HEK293 (cell line): ENCODE measurements around the gene SAMD1.

Experiments
- CTCF ChIA-PET: fragments of 350-600 bp; formaldehyde crosslinking; extraction: SDS; loops from one replicate; lab custom pipeline; 2021; ENCODE audit warnings: antibody characterized with exemption; lab: Yijun Ruan, JAX
- POLR2A ChIA-PET: fragments of 300-600 bp; formaldehyde crosslinking; extraction: SDS; loops from one replicate; lab custom pipeline; 2020; ENCODE audit warnings: antibody characterized with exemption, inconsistent platforms; lab: Yijun Ruan, JAX
- H3K27ac ChIP-seq: fragments of 200-500 bp; sonication (Bioruptor generic); 2 replicates; pipeline ENCODE4 v1.5.1; 2014; ENCODE audit warnings: low read depth, low read length, control low read depth, inconsistent platforms; ENCODE audit errors: extremely low read depth
- H3K36me3 ChIP-seq, 2 experiments: fragments of 200-500 bp in 1 of 2; sonication (Bioruptor generic) in 1 of 2; 1 replicate in 1 of 2; 2 replicates in 1 of 2; pipeline ENCODE4 v1.5.1; 2014 to 2017; ENCODE audit warnings: inconsistent platforms in 2 of 2, low read length in 2 of 2; ENCODE audit not compliant: control insufficient read depth in 2 of 2, insufficient read depth in 1 of 2
- H3K4me1 ChIP-seq: fragments of 200-500 bp; sonication (Bioruptor generic); 2 replicates; pipeline ENCODE4 v1.5.1; 2014; ENCODE audit warnings: mild to moderate bottlenecking, low read length, inconsistent platforms; ENCODE audit not compliant: control insufficient read depth, insufficient read depth
- H3K4me3 ChIP-seq: 2 replicates; pipeline ENCODE4 v1.5.1; 2011; ENCODE audit warnings: low read depth, mild to moderate bottlenecking, control low read depth, low read length, moderate library complexity
- H3K9me3 ChIP-seq: fragments of 200-500 bp; sonication (Bioruptor generic); 2 replicates; pipeline ENCODE4 v1.5.1; 2014; ENCODE audit warnings: low read depth, low read length, inconsistent platforms; ENCODE audit not compliant: control insufficient read depth, insufficient read depth
- BCL6B ChIP-seq: fragments of 450-650 bp; formaldehyde crosslinking; IDR thresholded peaks from 2 replicates; pipeline ENCODE4 v1.5.1; 2017; ENCODE audit warnings: missing biosample characterization, missing genetic modification characterization
- GFI1B ChIP-seq: fragments of 450-650 bp; formaldehyde crosslinking; IDR thresholded peaks from 2 replicates; pipeline ENCODE4 v1.5.1; 2016; ENCODE audit warnings: missing biosample characterization, missing genetic modification characterization
- HOXD13 ChIP-seq: sonication (generic); formaldehyde crosslinking; IDR thresholded peaks from 2 replicates; pipeline ENCODE4 v1.8.0; 2022; ENCODE audit warnings: missing genetic modification reagents, borderline replicate concordance
- KLF1 ChIP-seq: fragments of 450-650 bp; formaldehyde crosslinking; IDR thresholded peaks from 2 replicates; pipeline ENCODE4 v1.5.1; 2016; ENCODE audit warnings: missing biosample characterization, missing genetic modification characterization
- MZF1 ChIP-seq: fragments of 450-650 bp; formaldehyde crosslinking; IDR thresholded peaks from 2 replicates; pipeline ENCODE4 v1.5.1; 2017; ENCODE audit warnings: missing biosample characterization, missing genetic modification characterization, borderline replicate concordance
- SP2 ChIP-seq: fragments of 450-650 bp; formaldehyde crosslinking; IDR thresholded peaks from 2 replicates; pipeline ENCODE4 v1.5.1; 2016; ENCODE audit warnings: missing biosample characterization, missing genetic modification characterization
- ZBTB8A ChIP-seq: fragments of 450-650 bp; formaldehyde crosslinking; IDR thresholded peaks from 2 replicates; pipeline ENCODE4 v1.5.1; 2016; ENCODE audit warnings: missing biosample characterization, missing genetic modification characterization
- ZFHX2 ChIP-seq: fragments of 450-650 bp; formaldehyde crosslinking; conservative IDR thresholded peaks from 2 replicates; pipeline ENCODE4 v1.5.1; 2016; ENCODE audit warnings: missing biosample characterization, missing genetic modification characterization
- ZNF155 ChIP-seq: fragments of 450-650 bp; formaldehyde crosslinking; IDR thresholded peaks from 2 replicates; pipeline ENCODE4 v1.5.1; 2016; ENCODE audit warnings: missing biosample characterization, missing genetic modification characterization
- ZNF2 ChIP-seq: fragments of 450-650 bp; formaldehyde crosslinking; IDR thresholded peaks from 2 replicates; pipeline ENCODE4 v1.5.1; 2016; ENCODE audit warnings: missing biosample characterization, missing genetic modification characterization
- ZNF23 ChIP-seq: fragments of 450-650 bp; formaldehyde crosslinking; IDR thresholded peaks from 2 replicates; pipeline ENCODE4 v1.5.1; 2016; ENCODE audit warnings: missing biosample characterization, missing genetic modification characterization, borderline replicate concordance
- ZNF248 ChIP-seq: fragments of 450-650 bp; formaldehyde crosslinking; IDR thresholded peaks from 2 replicates; pipeline ENCODE4 v1.5.1; 2017; ENCODE audit warnings: missing biosample characterization, missing genetic modification characterization
- ZNF311 ChIP-seq: fragments of 450-650 bp; formaldehyde crosslinking; IDR thresholded peaks from 2 replicates; pipeline ENCODE4 v1.5.1; 2017; ENCODE audit warnings: missing biosample characterization, missing genetic modification characterization, borderline replicate concordance
- ZNF366 ChIP-seq: fragments of 450-650 bp; formaldehyde crosslinking; conservative IDR thresholded peaks from 2 replicates; pipeline ENCODE4 v1.5.1; 2016; ENCODE audit warnings: missing biosample characterization, missing genetic modification characterization
- ZNF398 ChIP-seq: fragments of 450-650 bp; formaldehyde crosslinking; IDR thresholded peaks from 2 replicates; pipeline ENCODE4 v1.5.1; 2017; ENCODE audit warnings: missing biosample characterization, missing genetic modification characterization
- ZNF426 ChIP-seq: fragments of 450-650 bp; formaldehyde crosslinking; IDR thresholded peaks from 2 replicates; pipeline ENCODE4 v1.5.1; 2017; ENCODE audit warnings: missing biosample characterization, missing genetic modification characterization, mild to moderate bottlenecking, inconsistent platforms, moderate library complexity
- ZNF513 ChIP-seq: fragments of 450-650 bp; IDR thresholded peaks from 2 replicates; pipeline ENCODE4 v1.5.1; 2018; ENCODE audit warnings: missing biosample characterization, missing genetic modification characterization
- ZNF521 ChIP-seq: fragments of 450-650 bp; formaldehyde crosslinking; IDR thresholded peaks from 2 replicates; pipeline ENCODE4 v1.5.1; 2017; ENCODE audit warnings: missing biosample characterization, mild to moderate bottlenecking, missing genetic modification characterization
- ZNF555 ChIP-seq: fragments of 450-650 bp; formaldehyde crosslinking; conservative IDR thresholded peaks from 2 replicates; pipeline ENCODE4 v1.5.1; 2017; ENCODE audit warnings: missing biosample characterization, mild to moderate bottlenecking, missing genetic modification characterization, inconsistent platforms
- ZNF571 ChIP-seq: fragments of 450-650 bp; formaldehyde crosslinking; IDR thresholded peaks from 2 replicates; pipeline ENCODE4 v1.5.0; 2017; ENCODE audit warnings: missing biosample characterization, missing genetic modification characterization
- ZNF629 ChIP-seq: fragments of 450-650 bp; formaldehyde crosslinking; IDR thresholded peaks from 2 replicates; pipeline ENCODE4 v1.5.1; 2017; ENCODE audit warnings: missing biosample characterization, missing genetic modification characterization
- ZNF670 ChIP-seq: fragments of 450-650 bp; formaldehyde crosslinking; IDR thresholded peaks from 2 replicates; pipeline ENCODE4 v1.5.1; 2016; ENCODE audit warnings: missing biosample characterization, missing genetic modification characterization, low read depth
- ZNF707 ChIP-seq: fragments of 450-650 bp; formaldehyde crosslinking; IDR thresholded peaks from 2 replicates; pipeline ENCODE4 v1.5.1; 2016; ENCODE audit warnings: missing biosample characterization, missing genetic modification characterization
- ZNF768 ChIP-seq: fragments of 450-650 bp; formaldehyde crosslinking; IDR thresholded peaks from 2 replicates; pipeline ENCODE4 v1.5.1; 2018; ENCODE audit warnings: missing biosample characterization, mild to moderate bottlenecking, missing genetic modification characterization
- ZNF843 ChIP-seq: fragments of 450-650 bp; formaldehyde crosslinking; IDR thresholded peaks from 2 replicates; pipeline ENCODE4 v1.5.1; 2016; ENCODE audit warnings: missing biosample characterization, missing genetic modification characterization
- ZSCAN16 ChIP-seq: fragments of 450-650 bp; formaldehyde crosslinking; IDR thresholded peaks from 2 replicates; pipeline ENCODE4 v1.5.1; 2016; ENCODE audit warnings: missing biosample characterization, missing genetic modification characterization

The SAMD1 gene

GRCh38 chr19:14089412-14089661 is 1.2 kb downstream of the SAMD1 start:
- POLR2A ChIA-PET = interaction anchor here (1.0 kb wide), 1 partner anchor 47 kb away, joined by 3 read pairs; the partner anchor contains the start of gene ASF1B
- no peaks in the 10 kb centered on the region for H3K4me1 ChIP-seq
- H3K9me3 ChIP-seq = no peaks in the 10 kb centered on the region
- 0 out of 2 replicates have a peak, but pooled peaks have one; percentile 12 for TF ChIP-seq ZBTB8A (tag by site-specific recombination)
- no peak for TF ChIP-seq ZNF843 (tag by site-specific recombination)
- TF ChIP-seq ZNF23 (tag by site-specific recombination) = no peak
- H3K4me3 ChIP-seq = peak overlapping the region; percentile 48
- peaks cover 4 to 14% of the 10 kb centered on the region in 2 experiments; a peak in 2 of 3 replicates for H3K36me3 ChIP-seq
- CTCF ChIA-PET = interaction anchor here (0.6 to 1.3 kb wide), 4 partner anchors 14 to 818 kb away, joined by 3 to 6 read pairs (median 3); no protein-coding TSS in a partner anchor
- H3K27ac ChIP-seq = peak overlapping the region; percentile 32; the same call in 1 of the 2 replicates

GRCh38 chr19:14088634-14089411 is 1.7 kb downstream of the SAMD1 start:
- TF ChIP-seq ZNF571 (tag by site-specific recombination) = no peak
- no peak for TF ChIP-seq ZNF366 (tag by site-specific recombination)
- TF ChIP-seq ZNF2 (tag by site-specific recombination) = peak; percentile 99
- no peak for TF ChIP-seq GFI1B (tag by site-specific recombination)
- TF ChIP-seq ZNF629 (tag by site-specific recombination) = no peak
- TF ChIP-seq KLF1 (tag by site-specific recombination) = no peak
- TF ChIP-seq ZNF513 (tag by site-specific recombination) = peak; percentile 99
- no peak for TF ChIP-seq ZSCAN16 (tag by site-specific recombination)
- no peak for TF ChIP-seq ZNF521 (tag by site-specific recombination)
- no peak overlapping the region for H3K4me3 ChIP-seq
- no peaks in the 10 kb centered on the region for H3K9me3 ChIP-seq
- CTCF ChIA-PET = interaction anchor here (0.6 to 1.3 kb wide), 5 partner anchors 13 to 817 kb away, joined by 3 to 6 read pairs (median 3); no protein-coding TSS in a partner anchor
- peaks cover 4 to 14% of the 10 kb centered on the region in 2 experiments; a peak in 2 of 3 replicates for H3K36me3 ChIP-seq
- POLR2A ChIA-PET = interaction anchor here (1.0 kb wide), 1 partner anchor 47 kb away, joined by 3 read pairs; the partner anchor contains the start of gene ASF1B
- H3K27ac ChIP-seq = no peak overlapping the region; the same call in 1 of the 2 replicates
- no peaks in the 10 kb centered on the region for H3K4me1 ChIP-seq

GRCh38 chr19:14086098-14086497 is 4.5 kb downstream of the SAMD1 start:
- Histone ChIP-seq H3K9me3 (no peaks in the 10 kb centered on the region), H3K4me3 (no peak overlapping the region), H3K27ac (no peak overlapping the region), H3K36me3 (peaks cover 4 to 14% of the 10 kb centered on the region in 2 experiments; a peak in 2 of 3 replicates), H3K4me1 (no peaks in the 10 kb centered on the region)
- POLR2A ChIA-PET = interaction anchor here (0.6 kb wide), 1 partner anchor 385 kb away, joined by 3 read pairs; no protein-coding TSS in a partner anchor
- TF ChIP-seq ZNF426 (tag by site-specific recombination) (no peak), GFI1B (tag by site-specific recombination) (no peak), BCL6B (tag by site-specific recombination) (no peak), MZF1 (tag by site-specific recombination) (no peak), ZFHX2 (no peak), ZNF155 (tag by site-specific recombination) (no peak), ZNF768 (no peak), ZNF670 (tag by site-specific recombination) (no peak), ZNF398 (tag by site-specific recombination) (no peak), ZNF366 (tag by site-specific recombination) (no peak), ZNF248 (no peak), ZNF707 (no peak), HOXD13 (CRISPR knock-in tag) (no peak), ZSCAN16 (tag by site-specific recombination) (no peak), ZNF311 (tag by site-specific recombination) (no peak), SP2 (tag by site-specific recombination) (no peak), ZNF555 (tag by site-specific recombination) (no peak)
- CTCF ChIA-PET = no interaction called here
